GM12865 (cell line): ENCODE measurements around the gene OR11H6.
A peak's percentile ranks its signal among the peaks of the same experiment; 100 is the strongest.
"Not testable (repeated sequence)": the region's sequence is repeated elsewhere in the genome, so short reads cannot be mapped to it uniquely, and the experiment has no call there.

Experiments
- DNase-seq: peaks from one replicate; pipeline ENCODE4 v3.0.0; 2010; ENCODE audit warnings: low read depth
- H3K4me3 ChIP-seq: 2 replicates; pipeline ENCODE4 v1.5.1; 2011; ENCODE audit warnings: mild to moderate bottlenecking, low read depth, low read length, control low read depth
- CTCF ChIP-seq: IDR thresholded peaks from 2 replicates; pipeline ENCODE4 v1.5.1; 2011; ENCODE audit warnings: low read length, control low read depth, low read depth, inconsistent platforms; ENCODE audit not compliant: insufficient read depth; ENCODE audit errors: missing control alignments

The OR11H6 gene

DNA sequence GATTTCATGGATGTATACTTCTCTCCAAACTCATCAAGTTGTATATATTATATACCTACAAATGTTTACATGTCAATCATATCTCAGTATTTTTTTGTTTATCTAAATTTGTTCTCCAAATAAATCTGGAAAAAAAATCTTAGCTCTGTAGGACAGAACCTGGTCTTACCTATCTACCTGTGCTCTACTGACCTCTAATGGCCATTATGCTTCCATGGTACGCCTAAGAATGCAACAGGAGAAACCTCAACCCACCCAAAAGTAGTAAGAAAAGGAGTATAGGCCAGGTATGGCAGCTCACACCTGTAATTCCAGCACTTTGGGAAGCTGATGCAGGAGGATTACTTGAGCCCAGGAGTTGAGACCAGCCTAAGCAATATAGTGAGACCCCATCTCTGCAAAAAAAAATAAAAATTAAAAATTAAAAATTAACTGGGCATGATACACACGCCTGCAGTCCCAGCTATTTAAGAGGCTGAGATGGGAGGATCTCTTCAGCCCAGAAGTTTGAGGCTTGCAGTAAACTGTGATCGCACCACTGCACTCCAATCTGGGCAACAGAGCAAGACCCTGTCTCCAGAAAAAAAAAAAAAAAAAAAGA lies 24.2 kb downstream of the OR11H6 start:
- peak; percentile 24 for TF ChIP-seq CTCF
- H3K4me3 ChIP-seq = no peak overlapping the region
- peak; percentile 33 for DNase-seq

- TF ChIP-seq CTCF = no peak
- DNase-seq = peak; percentile 19
- no peak overlapping the region for H3K4me3 ChIP-seq
Measured at GRCh38 chr14:20262642-20263128, 39.2 kb downstream of the OR11H6 start.

- not testable (repeated sequence) for DNase-seq, H3K4me3 ChIP-seq
Measured at GRCh38 chr14:20264361-20264760, 40.9 kb downstream of the OR11H6 start.

DNA sequence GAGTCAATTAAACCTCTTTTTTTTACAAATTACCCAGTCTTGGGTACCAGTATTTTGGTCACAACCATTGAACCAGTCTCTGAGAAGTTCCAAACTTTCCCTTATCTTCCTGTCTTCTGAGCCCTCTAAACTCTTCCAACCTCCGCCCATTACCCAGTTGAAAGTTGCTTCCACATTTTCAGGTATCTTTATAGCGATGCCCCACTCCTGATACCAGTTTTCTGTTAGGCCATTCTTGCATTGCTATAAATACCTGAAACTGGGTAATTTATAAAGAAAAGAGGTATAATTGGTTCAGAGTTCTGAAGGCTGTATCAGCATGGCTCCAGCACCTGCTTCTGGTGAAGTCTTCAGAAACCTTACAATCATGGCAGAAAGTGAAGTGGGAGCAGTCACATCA lies 50.6 kb downstream of the OR11H6 start:
- no peak overlapping the region for H3K4me3 ChIP-seq
- DNase-seq = no peak
- TF ChIP-seq CTCF = no peak
